SK-N-MC (cell line): Measurements from ENCODE around the gene TRAPPC4.

ENCODE experiments used
- EZH2 ChIP-seq: fragments of 200-600 bp; sonication (generic); IDR thresholded peaks from one replicate; pipeline ENCODE4 v1.6.1; 2017; ENCODE audit warnings: antibody characterized with exemption
- FOXP2 ChIP-seq: optimal IDR thresholded peaks from 2 replicates; pipeline ENCODE3; 2011; ENCODE audit warnings: mild to moderate bottlenecking, moderate library complexity; ENCODE audit not compliant: insufficient read depth; ENCODE audit errors: extremely low read length, control extremely low read depth
- POLR2AphosphoS5 ChIP-seq: IDR thresholded peaks from 2 replicates; pipeline ENCODE4 v1.6.1; 2012; ENCODE audit warnings: mild to moderate bottlenecking, low read depth, low read length, borderline replicate concordance

DNA sequence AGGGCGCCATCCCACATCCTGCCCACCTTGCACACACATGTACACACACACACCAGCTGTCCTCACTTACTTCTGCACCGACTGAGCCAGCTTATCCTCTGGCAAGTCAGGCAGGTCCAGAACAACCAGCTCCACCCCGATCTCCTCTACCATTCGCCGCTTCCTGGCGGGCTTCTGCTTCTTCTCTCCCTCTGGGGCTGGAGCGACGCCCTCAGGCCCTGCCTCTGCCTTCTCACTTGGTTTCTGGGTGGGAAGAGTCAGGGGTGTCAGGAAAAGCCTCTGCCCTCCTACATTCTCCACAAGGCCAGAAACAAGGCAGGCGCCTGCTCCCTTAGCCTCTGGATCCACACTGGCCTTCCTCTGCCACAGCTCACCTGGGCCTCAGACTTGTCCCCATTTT lies 30.1 kb downstream of the TRAPPC4 start:
- TF ChIP-seq EZH2, result no peak
- TF ChIP-seq POLR2AphosphoS5, result no peak
- TF ChIP-seq FOXP2, result no peak
